HepG2 (cell line): ENCODE measurements around the gene PTK7. TPM values are rescaled to one million over a fixed set of nuclear protein-coding genes. Genes with fewer than 3 reads are reported as not detected.

ENCODE experiments used
- ATAC-seq: fragments of 200-7000 bp; cut with Tn5 transposase; 3 replicates; pipeline ENCODE4 v1.9.1; 2020; ENCODE audit warnings: mild to moderate bottlenecking, moderate library complexity
- BruUV-seq: library from RNA; stranded (reverse); fragments of 400-500 nt; replicated peaks from 2 replicates; lab custom pipeline; 2021; lab: Mats Ljungman, UMichigan
- CTCF ChIA-PET: fragments of 300-600 bp; formaldehyde crosslinking; extraction: SDS; loops from one replicate; lab custom pipeline; 2021; ENCODE audit warnings: low total read pairs, inconsistent platforms, low intra/inter-chr PET ratio; lab: Yijun Ruan, JAX
- POLR2A ChIA-PET: fragments of 350-600 bp; sonication (Branson Sonifier 250); formaldehyde crosslinking; loops from one replicate; lab custom pipeline; 2020; ENCODE audit warnings: antibody characterized with exemption, inconsistent platforms; lab: Yijun Ruan, JAX
- DNase-seq: peaks from one replicate; pipeline ENCODE4 v3.0.0-alpha.2; 2015; ENCODE audit warnings: low spot score
- FAIRE-seq: peaks from 3 replicates; lab custom pipeline; 2011; peaks lifted over from hg19 to GRCh38; lab: Jason Lieb, UNC
- H2AFZ ChIP-seq: one replicate; pipeline ENCODE4 v1.6.1; 2011; ENCODE audit warnings: low read length, inconsistent platforms
- H3K27ac ChIP-seq: fragments of 300-600 bp; 3 replicates; pipeline ENCODE4 v1.8.0; 2011; ENCODE audit warnings: mixed run types, mild to moderate bottlenecking, mixed read lengths, low read length, inconsistent platforms; ENCODE audit not compliant: insufficient read depth; ENCODE audit errors: extremely low read length
- H3K27me3 ChIP-seq, 2 experiments: fragments of 200-600 bp in 1 of 2; 2 replicates in 1 of 2; 3 replicates in 1 of 2; pipeline versions ENCODE4 v1.6.0 to v1.8.0; 2011; ENCODE audit warnings: low read length in 2 of 2, mild to moderate bottlenecking in 2 of 2, moderate library complexity in 2 of 2, inconsistent platforms in 1 of 2; ENCODE audit not compliant: insufficient read depth in 2 of 2, control insufficient read depth in 1 of 2
- H3K36me3 ChIP-seq, 2 experiments: fragments of 200-600 bp in 1 of 2; replicated peaks in 1 of 2; 2 replicates in 1 of 2; 3 replicates in 1 of 2; pipeline versions ENCODE4 v1.5.1 to v1.8.0; 2011; ENCODE audit warnings: low read length in 2 of 2, inconsistent platforms in 1 of 2; ENCODE audit not compliant: insufficient read depth in 2 of 2, control insufficient read depth in 1 of 2
- H3K4me1 ChIP-seq: 2 replicates; pipeline ENCODE4 v1.5.1; 2012; ENCODE audit warnings: low read length, inconsistent platforms; ENCODE audit not compliant: insufficient read depth
- H3K4me2 ChIP-seq: 2 replicates; pipeline ENCODE4 v1.6.0; 2011; ENCODE audit warnings: low read depth, low read length, inconsistent platforms
- H3K4me3 ChIP-seq, 3 experiments: fragments of 200-600 bp in 1 of 3; sonication (generic), shearing (Covaris generic) in 1 of 3; replicated peaks in 1 of 3; 2 replicates each; pipeline ENCODE4 v1.5.1; 2011 to 2016; ENCODE audit warnings: low read length in 3 of 3, inconsistent platforms in 2 of 3, low read depth in 2 of 3, mild to moderate bottlenecking in 2 of 3, control low read depth in 1 of 3, mixed read lengths in 1 of 3; ENCODE audit not compliant: insufficient read depth in 1 of 3
- H3K79me2 ChIP-seq: one replicate; pipeline ENCODE4 v1.6.1; 2011; ENCODE audit warnings: low read length, inconsistent platforms; ENCODE audit not compliant: insufficient read depth
- H3K9ac ChIP-seq: 2 replicates; pipeline ENCODE4 v1.6.0; 2011; ENCODE audit warnings: mild to moderate bottlenecking, low read depth, low read length, inconsistent platforms; ENCODE audit not compliant: insufficient read depth
- H3K9me3 ChIP-seq: 2 replicates; pipeline ENCODE4 v1.5.1; 2012; ENCODE audit warnings: mild to moderate bottlenecking, low read length
- H4K20me1 ChIP-seq: 2 replicates; pipeline ENCODE4 v1.6.0; 2011; ENCODE audit warnings: inconsistent platforms, mild to moderate bottlenecking, low read length, moderate library complexity; ENCODE audit not compliant: insufficient read depth
- NFE2 ChIP-seq: sonication (generic); formaldehyde crosslinking; IDR thresholded peaks from 2 replicates; pipeline ENCODE4 v1.4.0; 2020; ENCODE audit warnings: missing genetic modification reagents
- POLR2G ChIP-seq: fragments of 200-400 bp; formaldehyde crosslinking; IDR thresholded peaks from 2 replicates; pipeline ENCODE4 v1.6.1; 2018; ENCODE audit warnings: mild to moderate bottlenecking, low read depth, low read length, moderate library complexity
- TBX2 ChIP-seq: sonication (generic); formaldehyde crosslinking; IDR thresholded peaks from 2 replicates; pipeline ENCODE4 v1.5.0; 2020; ENCODE audit warnings: missing genetic modification reagents, mild to moderate bottlenecking, borderline replicate concordance
- ZFP62 ChIP-seq: sonication (generic); formaldehyde crosslinking; IDR thresholded peaks from 2 replicates; pipeline ENCODE4 v1.4.0; 2020; ENCODE audit warnings: missing genetic modification reagents
- ZNF121 ChIP-seq: sonication (generic); formaldehyde crosslinking; IDR thresholded peaks from 2 replicates; pipeline ENCODE4 v1.5.0; 2020; ENCODE audit warnings: mild to moderate bottlenecking, missing genetic modification reagents
- ZNF44 ChIP-seq: sonication (generic); formaldehyde crosslinking; IDR thresholded peaks from 2 replicates; pipeline ENCODE4 v1.5.1; 2020; ENCODE audit warnings: mild to moderate bottlenecking, missing genetic modification reagents
- ZUFSP ChIP-seq: sonication (generic); formaldehyde crosslinking; IDR thresholded peaks from 2 replicates; pipeline ENCODE4 v1.9.0; 2021; ENCODE audit warnings: missing genetic modification reagents, mild to moderate bottlenecking, borderline replicate concordance
- WGBS: methylation state at CpG from one replicate; pipeline ENCODE4 v1.1.6; 2017; ENCODE audit warnings: low lambda C conversion rate; 5-methylcytosine and 5-hydroxymethylcytosine counted together
- in situ Hi-C: cut with HindIII; loops from 2 replicates; pipeline ENCODE4 v1.10.0; 2017; ENCODE audit warnings: low pct_unique_long_range_greater_than_20kb; ENCODE audit not compliant: extremely low pct_ligation_motif_present
- intact Hi-C: fragments of 100-400 bp; cut with micrococcal nuclease; formaldehyde crosslinking; loops from one replicate; pipeline ENCODE4 v1.10.0; 2022; ENCODE audit not compliant: unreplicated experiment
- polyA plus RNA-seq, 8 experiments: library from polyadenylated mRNA; depleted of rRNA in 3 of 8; stranded (reverse) in 7 of 8; unstranded in 1 of 8; fragments of >200 nt; fragmentation: Illumina TruSeq in 4 of 8; extraction: Trizol in 4 of 8; gene quantifications; 2 replicates each; pipeline versions ENCODE4 v1.2.1 to v1.2.3, GENCODE V29; 2011 to 2016; ENCODE audit warnings: low read depth in 4 of 8, missing spikeins in 1 of 8, mixed read lengths in 1 of 8; ENCODE audit not compliant: insufficient read depth in 1 of 8
- total RNA-seq, 5 experiments: library from RNA; depleted of rRNA; stranded (reverse); fragments of >200 nt; fragmentation: Illumina TruSeq; extraction: Trizol; gene quantifications; 2 replicates each; pipeline ENCODE4 v1.2.3, GENCODE V29; 2016; ENCODE audit warnings: low read depth in 1 of 5
- TF ChIP-seq, protein P1 (sequence below): sonication (generic); formaldehyde crosslinking; IDR thresholded peaks from 2 replicates; pipeline ENCODE4 v1.4.0; 2020; ENCODE audit warnings: missing genetic modification reagents
- TF ChIP-seq, protein P2 (sequence below): sonication (generic); formaldehyde crosslinking; IDR thresholded peaks from 2 replicates; pipeline ENCODE4 v1.5.1; 2020; ENCODE audit warnings: mild to moderate bottlenecking, missing genetic modification reagents, moderate library complexity

The PTK7 gene
- total and polyA plus RNA-seq, 2 of the 13 experiments (the other 11 are each of a cell fraction or from before 2014, with no cell fraction given): 98.5 to 99.8 TPM

DNA sequence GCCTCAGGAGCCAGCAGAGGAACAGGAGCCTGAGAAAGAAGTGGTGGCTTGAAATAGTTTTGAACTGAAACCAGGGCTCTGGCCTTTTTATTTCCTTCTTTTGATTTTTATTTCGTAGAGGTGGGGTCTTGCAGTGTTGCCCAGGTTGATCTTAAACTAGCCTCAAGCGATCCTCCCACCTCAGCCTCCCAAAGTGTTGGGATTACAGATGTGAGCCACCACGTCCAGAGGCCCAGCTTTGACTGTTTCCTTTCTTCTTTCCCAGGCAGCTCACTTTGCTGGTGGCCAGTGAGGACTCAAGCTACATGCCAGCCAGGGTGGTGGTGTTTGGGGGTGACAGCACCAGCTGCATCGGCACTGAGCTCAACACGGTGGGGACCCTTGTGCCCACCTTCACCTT is 126.3 kb downstream of the PTK7 start:
- WGBS: 81% methylated on average over 5 of the region's 5 CpGs
- ChIA-PET CTCF (no interaction called here), POLR2A (no interaction called here)
- no peak overlapping the region for H3K4me3 ChIP-seq
- H3K4me2 ChIP-seq: no peak overlapping the region
- ATAC-seq: no peak
- in situ Hi-C loops (no loop called here), intact Hi-C loops (no loop called here)
- no peak for DNase-seq
- H3K27me3 ChIP-seq: no peaks in the 10 kb centered on the region
- H3K36me3 ChIP-seq: peaks cover 2 to 5% of the 10 kb centered on the region in 2 experiments; a peak in 2 of 5 replicates
- no peaks in the 10 kb centered on the region for H3K79me2 ChIP-seq
- no peak for TF ChIP-seq ZNF44 (CRISPR knock-in tag)
- no peak for TF ChIP-seq POLR2G
- 0 out of 2 replicates have a peak, but pooled peaks have one; percentile 28 for TF ChIP-seq ZNF121
- no peak for TF ChIP-seq TBX2 (CRISPR knock-in tag)
- TF ChIP-seq, protein P1, sequence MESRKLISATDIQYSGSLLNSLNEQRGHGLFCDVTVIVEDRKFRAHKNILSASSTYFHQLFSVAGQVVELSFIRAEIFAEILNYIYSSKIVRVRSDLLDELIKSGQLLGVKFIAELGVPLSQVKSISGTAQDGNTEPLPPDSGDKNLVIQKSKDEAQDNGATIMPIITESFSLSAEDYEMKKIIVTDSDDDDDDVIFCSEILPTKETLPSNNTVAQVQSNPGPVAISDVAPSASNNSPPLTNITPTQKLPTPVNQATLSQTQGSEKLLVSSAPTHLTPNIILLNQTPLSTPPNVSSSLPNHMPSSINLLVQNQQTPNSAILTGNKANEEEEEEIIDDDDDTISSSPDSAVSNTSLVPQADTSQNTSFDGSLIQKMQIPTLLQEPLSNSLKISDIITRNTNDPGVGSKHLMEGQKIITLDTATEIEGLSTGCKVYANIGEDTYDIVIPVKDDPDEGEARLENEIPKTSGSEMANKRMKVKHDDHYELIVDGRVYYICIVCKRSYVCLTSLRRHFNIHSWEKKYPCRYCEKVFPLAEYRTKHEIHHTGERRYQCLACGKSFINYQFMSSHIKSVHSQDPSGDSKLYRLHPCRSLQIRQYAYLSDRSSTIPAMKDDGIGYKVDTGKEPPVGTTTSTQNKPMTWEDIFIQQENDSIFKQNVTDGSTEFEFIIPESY (CRISPR knock-in tag): no peak
- H3K4me1 ChIP-seq: 0 out of 2 replicates have a peak, but pooled peaks cover 5% of the 10 kb centered on the region
- H3K9ac ChIP-seq: no peak overlapping the region
- BruUV-seq: no TSS peak
- H4K20me1 ChIP-seq: no peaks in the 10 kb centered on the region
- FAIRE-seq: no peak
- H3K9me3 ChIP-seq: no peaks in the 10 kb centered on the region
- no peak overlapping the region for H2AFZ ChIP-seq
- no peak overlapping the region for H3K27ac ChIP-seq

- Histone ChIP-seq H3K27me3 (no peaks in the 10 kb centered on the region), H3K79me2 (no peaks in the 10 kb centered on the region), H3K4me2 (no peak overlapping the region), H4K20me1 (no peaks in the 10 kb centered on the region), H3K9me3 (no peaks in the 10 kb centered on the region), H2AFZ (no peak overlapping the region), H3K27ac (no peak overlapping the region), H3K36me3 (peaks cover 0 to 2% of the 10 kb centered on the region in 2 experiments; a peak in 2 of 5 replicates), H3K9ac (no peak overlapping the region), H3K4me3 (no peak overlapping the region), H3K4me1 (0 out of 2 replicates have a peak, but pooled peaks cover 5% of the 10 kb centered on the region)
- intact Hi-C loops (no loop called here), in situ Hi-C loops (no loop called here)
- 92% methylated on average over 16 of the region's 17 CpGs for WGBS
- BruUV-seq: no TSS peak
- DNase-seq (no peak), ATAC-seq (no peak), FAIRE-seq (no peak)
- ChIA-PET POLR2A (no interaction called here), CTCF (no interaction called here)
- TF ChIP-seq NFE2 (no peak), ZFP62 (CRISPR knock-in tag) (no peak), ZUFSP (CRISPR knock-in tag) (no peak)
- TF ChIP-seq, protein P2, sequence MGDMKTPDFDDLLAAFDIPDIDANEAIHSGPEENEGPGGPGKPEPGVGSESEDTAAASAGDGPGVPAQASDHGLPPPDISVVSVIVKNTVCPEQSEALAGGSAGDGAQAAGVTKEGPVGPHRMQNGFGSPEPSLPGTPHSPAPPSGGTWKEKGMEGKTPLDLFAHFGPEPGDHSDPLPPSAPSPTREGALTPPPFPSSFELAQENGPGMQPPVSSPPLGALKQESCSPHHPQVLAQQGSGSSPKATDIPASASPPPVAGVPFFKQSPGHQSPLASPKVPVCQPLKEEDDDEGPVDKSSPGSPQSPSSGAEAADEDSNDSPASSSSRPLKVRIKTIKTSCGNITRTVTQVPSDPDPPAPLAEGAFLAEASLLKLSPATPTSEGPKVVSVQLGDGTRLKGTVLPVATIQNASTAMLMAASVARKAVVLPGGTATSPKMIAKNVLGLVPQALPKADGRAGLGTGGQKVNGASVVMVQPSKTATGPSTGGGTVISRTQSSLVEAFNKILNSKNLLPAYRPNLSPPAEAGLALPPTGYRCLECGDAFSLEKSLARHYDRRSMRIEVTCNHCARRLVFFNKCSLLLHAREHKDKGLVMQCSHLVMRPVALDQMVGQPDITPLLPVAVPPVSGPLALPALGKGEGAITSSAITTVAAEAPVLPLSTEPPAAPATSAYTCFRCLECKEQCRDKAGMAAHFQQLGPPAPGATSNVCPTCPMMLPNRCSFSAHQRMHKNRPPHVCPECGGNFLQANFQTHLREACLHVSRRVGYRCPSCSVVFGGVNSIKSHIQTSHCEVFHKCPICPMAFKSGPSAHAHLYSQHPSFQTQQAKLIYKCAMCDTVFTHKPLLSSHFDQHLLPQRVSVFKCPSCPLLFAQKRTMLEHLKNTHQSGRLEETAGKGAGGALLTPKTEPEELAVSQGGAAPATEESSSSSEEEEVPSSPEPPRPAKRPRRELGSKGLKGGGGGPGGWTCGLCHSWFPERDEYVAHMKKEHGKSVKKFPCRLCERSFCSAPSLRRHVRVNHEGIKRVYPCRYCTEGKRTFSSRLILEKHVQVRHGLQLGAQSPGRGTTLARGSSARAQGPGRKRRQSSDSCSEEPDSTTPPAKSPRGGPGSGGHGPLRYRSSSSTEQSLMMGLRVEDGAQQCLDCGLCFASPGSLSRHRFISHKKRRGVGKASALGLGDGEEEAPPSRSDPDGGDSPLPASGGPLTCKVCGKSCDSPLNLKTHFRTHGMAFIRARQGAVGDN: peak; percentile 23; the same call in 1 of the 2 replicates
Observed at GRCh38 chr6:43203029-43203717, 127.1 kb downstream of the PTK7 start.
